GM23338 (cell line): ENCODE data around the gene TENM4. TPM values are rescaled to one million over a fixed set of nuclear protein-coding genes. Genes with fewer than 3 reads are reported as not detected.
"Not testable (repeated sequence)": the region's sequence is repeated elsewhere in the genome, so short reads cannot be mapped to it uniquely, and the experiment has no call there.

Experiments used
- ATAC-seq: fragments of 200-7000 bp; cut with Tn5 transposase; 3 replicates; pipeline ENCODE4 v1.9.1; 2020
- DNase-seq: peaks from one replicate; pipeline ENCODE4 v3.0.0-alpha.2; 2015; ENCODE audit warnings: low spot score
- H2AFZ ChIP-seq: fragments of 200-600 bp; sonication (generic); 2 replicates; pipeline ENCODE4 v1.8.0; 2016; ENCODE audit warnings: antibody characterized with exemption, mild to moderate bottlenecking, moderate library complexity
- H3F3A ChIP-seq: fragments of 200-600 bp; sonication (generic); replicated peaks from 2 replicates; pipeline ENCODE4 v1.8.0; 2017; ENCODE audit warnings: antibody characterized with exemption, mixed run types, low read depth
- H3K27ac ChIP-seq: fragments of 200-600 bp; sonication (generic); 2 replicates; pipeline ENCODE4 v1.6.1; 2016; ENCODE audit warnings: low read depth
- H3K27me3 ChIP-seq: fragments of 200-600 bp; sonication (generic); 2 replicates; pipeline ENCODE4 v1.8.0; 2016; ENCODE audit warnings: mild to moderate bottlenecking, mixed run types, moderate library complexity; ENCODE audit not compliant: insufficient read depth
- H3K36me3 ChIP-seq: fragments of 200-600 bp; sonication (generic); 2 replicates; pipeline ENCODE4 v1.8.0; 2016; ENCODE audit warnings: mild to moderate bottlenecking; ENCODE audit not compliant: insufficient read depth
- H3K4me1 ChIP-seq: fragments of 200-600 bp; sonication (generic); 2 replicates; pipeline ENCODE4 v1.8.0; 2016; ENCODE audit warnings: mild to moderate bottlenecking, moderate library complexity; ENCODE audit not compliant: insufficient read depth
- H3K4me2 ChIP-seq: fragments of 200-600 bp; sonication (generic); 2 replicates; pipeline ENCODE4 v1.7.1; 2017; ENCODE audit warnings: mixed run types
- H3K4me3 ChIP-seq: fragments of 200-600 bp; sonication (generic); 2 replicates; pipeline ENCODE4 v1.6.1; 2016; ENCODE audit warnings: mixed run types
- H3K79me2 ChIP-seq: fragments of 200-600 bp; sonication (generic); replicated peaks from 2 replicates; pipeline ENCODE4 v1.8.0; 2017; ENCODE audit warnings: mild to moderate bottlenecking; ENCODE audit not compliant: insufficient read depth
- H3K9me2 ChIP-seq: fragments of 200-600 bp; sonication (generic); 2 replicates; pipeline ENCODE4 v1.8.0; 2017; ENCODE audit not compliant: insufficient read depth
- H4K20me1 ChIP-seq: fragments of 200-600 bp; sonication (generic); replicated peaks from 2 replicates; pipeline ENCODE4 v1.8.0; 2017; ENCODE audit warnings: mild to moderate bottlenecking; ENCODE audit not compliant: insufficient read depth
- H3K27ac Mint-ChIP-seq: 2 replicates; pipeline ENCODE4 v1.8.0; 2020; ENCODE audit warnings: inconsistent platforms, mild to moderate bottlenecking, moderate library complexity, mixed read lengths
- H3K27me3 Mint-ChIP-seq: 3 replicates; pipeline ENCODE4 v1.8.0; 2022; ENCODE audit warnings: low read depth, mild to moderate bottlenecking, moderate library complexity, mixed read lengths, inconsistent platforms; ENCODE audit not compliant: insufficient read depth, poor library complexity
- H3K36me3 Mint-ChIP-seq: 3 replicates; pipeline ENCODE4 v1.8.0; 2021; ENCODE audit warnings: low read depth, mild to moderate bottlenecking, inconsistent platforms, moderate library complexity, mixed read lengths
- H3K4me1 Mint-ChIP-seq: 3 replicates; pipeline ENCODE4 v1.8.0; 2020; ENCODE audit warnings: mild to moderate bottlenecking, inconsistent platforms, mixed read lengths
- H3K4me3 Mint-ChIP-seq: 3 replicates; pipeline ENCODE4 v1.8.0; 2021; ENCODE audit warnings: moderate library complexity, mild to moderate bottlenecking, inconsistent platforms, mixed read lengths
- H3K9me3 Mint-ChIP-seq: 3 replicates; pipeline ENCODE4 v1.8.0; 2020; ENCODE audit warnings: moderate library complexity, mild to moderate bottlenecking, inconsistent platforms, mixed read lengths
- STAT1 ChIP-seq: IDR thresholded peaks from one replicate; pipeline ENCODE4 v1.6.1; 2016; ENCODE audit warnings: antibody characterized with exemption; ENCODE audit not compliant: unreplicated experiment
- ZNF331 ChIP-seq: fragments of 250-450 bp; sonication (Bioruptor Pico); IDR thresholded peaks from 2 replicates; pipeline ENCODE4 v1.5.0; 2020; ENCODE audit warnings: low read depth, mild to moderate bottlenecking, moderate library complexity
- polyA plus RNA-seq: library from polyadenylated mRNA; unstranded; fragments of >200 nt; fragmentation: Nextera tagmentation; extraction: Ambion mirVana; gene quantifications from 2 replicates; pipeline ENCODE4 v1.2.1, GENCODE V29; 2016
- total RNA-seq: library from RNA; depleted of rRNA; stranded (reverse); fragments of >200 nt; shearing (Covaris generic); gene quantifications from 2 replicates; pipeline ENCODE4 v1.2.3, GENCODE V29; 2014
- TF ChIP-seq, protein P1 (sequence below): IDR thresholded peaks from one replicate; pipeline ENCODE4 v1.6.1; 2018; ENCODE audit warnings: antibody characterized with exemption; ENCODE audit not compliant: unreplicated experiment
- TF ChIP-seq, protein P2 (sequence below): IDR thresholded peaks from 2 replicates; pipeline ENCODE4 v1.6.1; 2016; ENCODE audit warnings: antibody characterized with exemption

Gene TENM4
- total and polyA plus RNA-seq, 2 experiments from 2014 or later: 7.3 TPM

DNA sequence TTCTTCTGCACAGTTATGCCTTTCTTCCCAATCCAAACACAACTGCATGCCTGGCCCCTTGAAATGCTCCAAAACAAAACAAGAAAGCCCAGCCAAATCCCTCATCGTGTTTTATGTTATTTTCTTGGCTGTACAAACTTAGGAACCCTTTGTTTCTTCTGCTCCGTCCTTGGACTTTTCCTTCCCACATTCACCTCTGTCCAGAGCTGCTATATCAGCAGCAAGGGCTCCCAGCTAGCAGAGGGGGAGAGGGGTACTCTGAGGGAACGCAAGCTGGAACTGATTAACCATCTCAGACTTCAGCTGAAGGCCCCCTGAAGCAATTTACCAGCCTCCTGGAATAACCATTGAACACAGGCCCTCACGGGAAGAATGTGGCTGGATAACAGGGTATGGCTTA lies 214.7 kb downstream of the TENM4 start:
- Histone ChIP-seq H4K20me1 (no peaks in the 10 kb centered on the region), H3K79me2 (no peaks in the 10 kb centered on the region), H3K9me2 (no peaks in the 10 kb centered on the region), H2AFZ (no peak overlapping the region), H3K27ac (no peak overlapping the region), H3K4me1 (peaks cover 4% of the 10 kb centered on the region; the same call in 1 of the 2 replicates), H3K36me3 (no peaks in the 10 kb centered on the region), H3F3A (no peaks in the 10 kb centered on the region), H3K4me2 (no peak overlapping the region), H3K27me3 (no peaks in the 10 kb centered on the region), H3K4me3 (no peak overlapping the region)
- TF ChIP-seq, protein P1, sequence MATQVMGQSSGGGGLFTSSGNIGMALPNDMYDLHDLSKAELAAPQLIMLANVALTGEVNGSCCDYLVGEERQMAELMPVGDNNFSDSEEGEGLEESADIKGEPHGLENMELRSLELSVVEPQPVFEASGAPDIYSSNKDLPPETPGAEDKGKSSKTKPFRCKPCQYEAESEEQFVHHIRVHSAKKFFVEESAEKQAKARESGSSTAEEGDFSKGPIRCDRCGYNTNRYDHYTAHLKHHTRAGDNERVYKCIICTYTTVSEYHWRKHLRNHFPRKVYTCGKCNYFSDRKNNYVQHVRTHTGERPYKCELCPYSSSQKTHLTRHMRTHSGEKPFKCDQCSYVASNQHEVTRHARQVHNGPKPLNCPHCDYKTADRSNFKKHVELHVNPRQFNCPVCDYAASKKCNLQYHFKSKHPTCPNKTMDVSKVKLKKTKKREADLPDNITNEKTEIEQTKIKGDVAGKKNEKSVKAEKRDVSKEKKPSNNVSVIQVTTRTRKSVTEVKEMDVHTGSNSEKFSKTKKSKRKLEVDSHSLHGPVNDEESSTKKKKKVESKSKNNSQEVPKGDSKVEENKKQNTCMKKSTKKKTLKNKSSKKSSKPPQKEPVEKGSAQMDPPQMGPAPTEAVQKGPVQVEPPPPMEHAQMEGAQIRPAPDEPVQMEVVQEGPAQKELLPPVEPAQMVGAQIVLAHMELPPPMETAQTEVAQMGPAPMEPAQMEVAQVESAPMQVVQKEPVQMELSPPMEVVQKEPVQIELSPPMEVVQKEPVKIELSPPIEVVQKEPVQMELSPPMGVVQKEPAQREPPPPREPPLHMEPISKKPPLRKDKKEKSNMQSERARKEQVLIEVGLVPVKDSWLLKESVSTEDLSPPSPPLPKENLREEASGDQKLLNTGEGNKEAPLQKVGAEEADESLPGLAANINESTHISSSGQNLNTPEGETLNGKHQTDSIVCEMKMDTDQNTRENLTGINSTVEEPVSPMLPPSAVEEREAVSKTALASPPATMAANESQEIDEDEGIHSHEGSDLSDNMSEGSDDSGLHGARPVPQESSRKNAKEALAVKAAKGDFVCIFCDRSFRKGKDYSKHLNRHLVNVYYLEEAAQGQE: no peak
- TF ChIP-seq STAT1: no peak
- TF ChIP-seq, protein P2, sequence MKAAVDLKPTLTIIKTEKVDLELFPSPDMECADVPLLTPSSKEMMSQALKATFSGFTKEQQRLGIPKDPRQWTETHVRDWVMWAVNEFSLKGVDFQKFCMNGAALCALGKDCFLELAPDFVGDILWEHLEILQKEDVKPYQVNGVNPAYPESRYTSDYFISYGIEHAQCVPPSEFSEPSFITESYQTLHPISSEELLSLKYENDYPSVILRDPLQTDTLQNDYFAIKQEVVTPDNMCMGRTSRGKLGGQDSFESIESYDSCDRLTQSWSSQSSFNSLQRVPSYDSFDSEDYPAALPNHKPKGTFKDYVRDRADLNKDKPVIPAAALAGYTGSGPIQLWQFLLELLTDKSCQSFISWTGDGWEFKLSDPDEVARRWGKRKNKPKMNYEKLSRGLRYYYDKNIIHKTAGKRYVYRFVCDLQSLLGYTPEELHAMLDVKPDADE: no peak
- Mint-ChIP-seq H3K27me3 (no peaks in the 10 kb centered on the region), H3K9me3 (no peaks in the 10 kb centered on the region), H3K27ac (no peak overlapping the region), H3K4me1 (peaks cover 18% of the 10 kb centered on the region), H3K4me3 (no peak overlapping the region), H3K36me3 (peaks cover 4% of the 10 kb centered on the region; the same call in 1 of the 3 replicates)
- no peak for DNase-seq
- no peak for ATAC-seq

DNA sequence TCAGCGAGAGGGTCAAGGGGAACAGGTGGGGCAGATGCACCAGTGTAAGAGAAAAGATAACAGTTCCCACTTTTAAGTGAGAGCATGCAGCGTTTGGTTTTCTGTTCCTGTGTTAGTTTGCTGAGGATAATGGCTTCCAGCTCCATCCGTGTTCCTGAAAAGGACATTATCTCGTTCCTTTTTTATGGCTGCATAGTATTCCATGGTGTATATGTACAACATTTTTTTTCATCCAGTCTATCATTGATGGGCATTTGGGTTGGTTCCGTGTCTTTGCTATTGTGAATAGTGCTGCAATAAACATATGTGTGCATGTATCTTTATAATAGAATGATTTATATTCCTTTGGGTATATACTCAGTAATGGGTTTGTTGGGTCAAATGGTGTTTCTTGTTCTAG lies 218.7 kb downstream of the TENM4 start:
- not testable (repeated sequence) for H2AFZ ChIP-seq, H3K9me3 Mint-ChIP-seq, H3F3A ChIP-seq, H3K4me2 ChIP-seq, H3K36me3 Mint-ChIP-seq, H3K4me3 Mint-ChIP-seq, H3K27me3 ChIP-seq, H3K4me1 Mint-ChIP-seq, H3K79me2 ChIP-seq, H3K4me1 ChIP-seq, DNase-seq, H3K27me3 Mint-ChIP-seq, H3K4me3 ChIP-seq, H3K36me3 ChIP-seq, H3K27ac ChIP-seq, H4K20me1 ChIP-seq, H3K27ac Mint-ChIP-seq, ATAC-seq, H3K9me2 ChIP-seq

DNA sequence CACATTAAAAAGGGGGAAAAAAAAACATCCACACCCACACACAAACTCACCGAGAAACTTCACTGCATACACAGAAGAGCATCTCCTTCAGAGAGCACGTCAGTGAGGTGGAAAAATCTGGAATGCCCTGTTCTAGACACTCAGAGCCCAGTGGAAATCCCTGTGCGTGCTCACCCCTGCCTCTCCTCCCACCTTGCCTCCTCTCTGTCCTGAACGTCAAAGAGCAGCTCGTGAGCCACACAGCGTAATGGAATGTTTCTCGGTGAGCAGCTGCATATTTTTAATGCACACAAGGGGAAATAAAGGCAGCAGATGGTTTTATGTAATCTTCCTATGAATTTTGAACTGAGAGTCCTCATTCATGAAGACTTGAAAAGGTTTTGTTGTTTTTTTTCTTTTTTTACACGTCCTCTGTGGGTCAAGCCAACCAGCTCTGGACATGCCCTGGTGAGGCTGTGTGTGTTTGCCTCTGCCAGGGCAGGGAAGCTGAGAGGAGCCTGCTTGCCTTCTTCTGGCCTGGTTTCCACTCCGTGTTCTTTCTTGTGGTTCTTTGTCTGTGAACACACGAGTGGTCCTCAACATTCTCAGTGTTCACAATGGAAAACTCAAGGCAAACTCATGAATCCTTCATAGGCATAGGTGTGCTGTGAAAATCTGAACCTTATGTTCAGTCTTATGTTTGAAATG lies 219.2 kb downstream of the TENM4 start:
- H2AFZ ChIP-seq: no peak overlapping the region
- Mint-ChIP-seq H3K4me1 (peaks cover 2% of the 10 kb centered on the region; the same call in 2 of the 3 replicates), H3K27me3 (peaks cover 1% of the 10 kb centered on the region), H3K4me3 (no peak overlapping the region), H3K27ac (no peak overlapping the region), H3K36me3 (peaks cover 4% of the 10 kb centered on the region; the same call in 1 of the 3 replicates), H3K9me3 (no peaks in the 10 kb centered on the region)
- no peak overlapping the region for H3K27ac ChIP-seq
- no peaks in the 10 kb centered on the region for H3F3A ChIP-seq
- ATAC-seq: no peak
- no peaks in the 10 kb centered on the region for H3K9me2 ChIP-seq
- no peaks in the 10 kb centered on the region for H3K4me1 ChIP-seq
- no peak overlapping the region for H3K4me3 ChIP-seq
- TF ChIP-seq, protein P1: no peak
- no peak for TF ChIP-seq ZNF331 (CRISPR knock-in tag)
- H3K79me2 ChIP-seq: no peaks in the 10 kb centered on the region
- H3K27me3 ChIP-seq: no peaks in the 10 kb centered on the region
- H3K4me2 ChIP-seq: no peak overlapping the region
- DNase-seq: no peak
- H3K36me3 ChIP-seq: no peaks in the 10 kb centered on the region
- H4K20me1 ChIP-seq: no peaks in the 10 kb centered on the region
